Measurements from ENCODE around the gene SMARCE1. TPM values are rescaled to one million over a fixed set of nuclear protein-coding genes. Genes with fewer than 3 reads are reported as not detected.

The SMARCE1 gene
- total RNA-seq, 1 donor = 119 TPM

- H3K4me3 ChIP-seq (ENCODE audit: low read depth, low read length) = no peak overlapping the region
- DNase-seq (ENCODE audit: low read depth) = no peak
- TF ChIP-seq CTCF (IDR thresholded peaks at IDR 0.05; ENCODE audit: insufficient read depth, low read length) = no peak
Observed at GRCh38 chr17:40632216-40632615, 15.4 kb downstream of the SMARCE1 start.

GRCh38 chr17:40629842-40630241 is 17.8 kb downstream of the SMARCE1 start:
- no peak overlapping the region for H3K4me3 ChIP-seq (ENCODE audit: low read depth, low read length)
- no peak for TF ChIP-seq CTCF (IDR thresholded peaks at IDR 0.05; ENCODE audit: insufficient read depth, low read length)
- no peak for DNase-seq (ENCODE audit: low read depth)

GRCh38 chr17:40625311-40625710 is 22.3 kb downstream of the SMARCE1 start:
- no peak for TF ChIP-seq CTCF (IDR thresholded peaks at IDR 0.05; ENCODE audit: insufficient read depth, low read length)
- DNase-seq (ENCODE audit: low read depth) = no peak
- no peak overlapping the region for H3K4me3 ChIP-seq (ENCODE audit: low read depth, low read length)

GRCh38 chr17:40623419-40624210 is 24.0 kb downstream of the SMARCE1 start:
- no peak for DNase-seq (ENCODE audit: low read depth)
- no peak for TF ChIP-seq CTCF (IDR thresholded peaks at IDR 0.05; ENCODE audit: insufficient read depth, low read length)
- no peak overlapping the region for H3K4me3 ChIP-seq (ENCODE audit: low read depth, low read length)

- no peak for DNase-seq (ENCODE audit: low read depth)
- no peak for TF ChIP-seq CTCF (IDR thresholded peaks at IDR 0.05; ENCODE audit: insufficient read depth, low read length)
- H3K4me3 ChIP-seq (ENCODE audit: low read depth, low read length) = no peak overlapping the region
Observed at GRCh38 chr17:40622509-40622928, 25.1 kb downstream of the SMARCE1 start.

- no peak for TF ChIP-seq CTCF (IDR thresholded peaks at IDR 0.05; ENCODE audit: insufficient read depth, low read length)
- DNase-seq (ENCODE audit: low read depth) = peak; percentile 10
- no peak overlapping the region for H3K4me3 ChIP-seq (ENCODE audit: low read depth, low read length)
Observed at GRCh38 chr17:40621578-40621977, 26.0 kb downstream of the SMARCE1 start.

- no peak for TF ChIP-seq CTCF (IDR thresholded peaks at IDR 0.05; ENCODE audit: insufficient read depth, low read length)
- DNase-seq (ENCODE audit: low read depth) = no peak
- no peak overlapping the region for H3K4me3 ChIP-seq (ENCODE audit: low read depth, low read length)
Observed at GRCh38 chr17:40621019-40621418, 26.6 kb downstream of the SMARCE1 start.

Measured in fibroblast of the aortic adventitia (primary cell).